GM18511 (cell line): ENCODE results near the gene KCNH6.

Source experiments
- ATAC-seq: cut with Tn5 transposase; IDR thresholded peaks from one replicate; pipeline ENCODE4 v1.9.1; 2021; ENCODE audit warnings: mild to moderate bottlenecking, moderate library complexity; ENCODE audit not compliant: unreplicated experiment

The KCNH6 gene

GRCh38 chr17:63511331-63511730 is 11.8 kb upstream of the KCNH6 start:
- ATAC-seq, result no peak

- no peak for ATAC-seq
These were observed 10.8 kb upstream of the KCNH6 start for GRCh38 chr17:63512388-63512787.

- no peak for ATAC-seq
These were observed 10.1 kb upstream of the KCNH6 start for GRCh38 chr17:63512896-63513644.

- ATAC-seq, result no peak
These were observed 8.7 kb upstream of the KCNH6 start for GRCh38 chr17:63514477-63514876.

GRCh38 chr17:63514974-63515373 is 8.2 kb upstream of the KCNH6 start:
- ATAC-seq, result no peak

GRCh38 chr17:63515426-63515825 is 7.7 kb upstream of the KCNH6 start:
- ATAC-seq, result no peak

- no peak for ATAC-seq
These were observed 6.0 kb upstream of the KCNH6 start for GRCh38 chr17:63516910-63517824.

- ATAC-seq, result no peak
These were observed 5.2 kb upstream of the KCNH6 start for GRCh38 chr17:63517825-63518534.

GRCh38 chr17:63519116-63519881 is 3.9 kb upstream of the KCNH6 start:
- ATAC-seq, result no peak

- no peak for ATAC-seq
These were observed 2.9 kb upstream of the KCNH6 start for GRCh38 chr17:63519972-63520882.

GRCh38 chr17:63524051-63524450 is 893 bp downstream of the KCNH6 start:
- ATAC-seq, result no peak

- no peak for ATAC-seq
These were observed 2.2 kb downstream of the KCNH6 start for GRCh38 chr17:63525190-63525946.

GRCh38 chr17:63526861-63527260 is 3.7 kb downstream of the KCNH6 start:
- ATAC-seq, result no peak

- ATAC-seq, result no peak
These were observed 5.0 kb downstream of the KCNH6 start for GRCh38 chr17:63528183-63528582.

- ATAC-seq, result no peak
These were observed 6.8 kb downstream of the KCNH6 start for GRCh38 chr17:63529711-63530556.

GRCh38 chr17:63530557-63531021 is 7.4 kb downstream of the KCNH6 start:
- no peak for ATAC-seq

GRCh38 chr17:63531022-63531965 is 8.1 kb downstream of the KCNH6 start:
- no peak for ATAC-seq
